ENCODE data around the gene STOML1. TPM values are rescaled to one million over a fixed set of nuclear protein-coding genes. Genes with fewer than 3 reads are reported as not detected.

STOML1 gene
- total RNA-seq, 1 donor from 2014 or later = 10.6 TPM

- Mint-ChIP-seq H3K27ac (peak overlapping the region; percentile 9), H3K27me3 (peaks cover 3% of the 10 kb centered on the region), H3K4me1 (peaks cover 29% of the 10 kb centered on the region), H3K4me3 (no peak overlapping the region), H3K36me3 (ENCODE audit: low read depth) (no peaks in the 10 kb centered on the region), H3K9me3 (no peaks in the 10 kb centered on the region)
- intact Hi-C loops (cut with micrococcal nuclease) = no loop called here
- no peak for DNase-seq
Observed at GRCh38 chr15:73957785-73958184, 34.3 kb downstream of the STOML1 start.

DNA sequence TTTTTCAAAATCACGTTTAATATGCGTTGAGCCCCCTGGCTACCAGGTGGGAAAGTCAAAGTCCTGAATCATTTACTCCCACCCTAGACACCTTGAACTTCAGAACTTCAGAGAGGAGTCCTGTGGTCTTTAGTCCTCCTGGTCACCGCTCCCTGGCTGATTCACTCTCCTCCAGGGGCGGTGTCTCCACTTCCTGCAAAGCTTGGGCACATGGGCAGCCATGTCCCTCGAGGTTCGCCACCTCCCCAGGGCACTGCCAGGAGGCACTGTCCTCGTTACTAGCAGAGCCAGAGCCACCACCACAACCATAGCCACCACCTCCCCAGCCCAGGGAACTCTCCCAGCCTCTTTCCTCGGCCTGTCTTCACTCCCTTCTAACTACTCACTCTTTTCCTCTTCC, 34.8 kb downstream of the STOML1 start:
- H3K27ac Mint-ChIP-seq = peak overlapping the region; percentile 24
- intact Hi-C loops (cut with micrococcal nuclease) = no loop called here

DNA sequence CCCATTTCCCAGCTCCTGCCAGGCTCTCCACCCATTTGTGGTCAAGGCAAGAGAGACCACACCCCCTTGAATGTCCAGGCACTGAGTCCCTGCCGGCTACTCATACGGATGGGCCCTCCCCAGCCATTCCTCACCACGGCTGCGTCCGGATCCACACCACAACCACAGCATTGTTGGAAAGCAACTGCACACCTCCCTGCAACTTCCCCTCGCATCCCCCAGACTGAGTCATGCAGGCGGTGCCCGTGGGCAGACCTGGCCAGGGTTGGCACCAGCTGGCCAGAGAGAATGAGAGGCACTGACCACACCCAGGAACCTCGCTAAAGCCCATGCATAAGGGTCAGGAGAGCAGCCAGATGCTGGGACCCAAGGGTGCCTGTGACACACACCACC, 35.4 kb downstream of the STOML1 start:
- Mint-ChIP-seq H3K4me1 (peaks cover 29% of the 10 kb centered on the region), H3K9me3 (no peaks in the 10 kb centered on the region), H3K27me3 (no peaks in the 10 kb centered on the region), H3K27ac (no peak overlapping the region), H3K4me3 (no peak overlapping the region), H3K36me3 (ENCODE audit: low read depth) (no peaks in the 10 kb centered on the region)
- intact Hi-C loops (cut with micrococcal nuclease) = no loop called here
- DNase-seq = no peak

More for the DNA sequence above, 34.8 kb downstream of the STOML1 start:
- Mint-ChIP-seq H3K4me1 (peaks cover 29% of the 10 kb centered on the region), H3K27me3 (no peaks in the 10 kb centered on the region), H3K36me3 (ENCODE audit: low read depth) (no peaks in the 10 kb centered on the region), H3K4me3 (no peak overlapping the region), H3K9me3 (no peaks in the 10 kb centered on the region)
- no peak for DNase-seq

DNA sequence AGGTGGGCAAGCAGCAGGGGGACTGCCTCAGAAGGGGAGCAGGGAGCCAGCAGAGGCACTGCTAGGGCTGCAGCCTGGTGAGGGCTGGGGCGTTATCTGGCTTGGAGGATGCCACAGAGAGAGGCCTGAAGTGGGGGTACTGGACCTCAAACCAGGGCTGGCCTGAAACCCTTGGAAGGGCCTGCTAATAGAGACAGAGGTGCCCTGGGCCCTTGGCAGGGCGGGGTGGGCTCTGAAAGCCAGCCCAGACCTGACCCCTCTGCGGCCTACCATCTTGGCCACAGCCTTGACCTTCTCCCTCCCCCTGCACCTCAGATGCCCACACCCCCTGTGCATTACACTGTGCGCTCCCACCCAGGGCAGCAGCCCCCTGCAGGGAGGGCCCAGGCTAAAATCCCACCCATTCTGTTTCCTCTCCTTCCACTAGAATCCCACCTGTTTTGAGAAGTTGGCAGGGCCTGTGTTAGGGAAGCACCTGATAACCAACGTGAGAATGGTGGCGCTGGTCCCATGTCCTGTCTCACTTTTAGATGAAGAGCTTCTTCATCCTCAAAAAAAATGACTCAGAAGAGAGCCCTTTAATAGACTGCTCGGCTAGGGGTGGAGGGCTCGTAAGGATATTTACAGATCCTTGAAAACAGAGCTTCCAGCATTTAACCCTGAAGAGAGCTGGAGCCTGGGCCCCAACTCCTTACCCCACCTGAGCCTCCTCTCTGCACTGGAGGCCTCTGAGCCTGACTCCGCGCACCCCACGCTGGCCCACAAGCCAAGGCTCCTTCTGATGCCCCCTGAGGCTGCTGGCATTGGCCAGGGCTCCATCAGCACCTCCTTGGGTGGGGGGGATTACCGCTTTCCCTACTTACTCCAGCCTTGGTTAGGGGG, 36.0 kb downstream of the STOML1 start:
- Mint-ChIP-seq H3K36me3 (ENCODE audit: low read depth) (no peaks in the 10 kb centered on the region), H3K27ac (no peak overlapping the region), H3K4me3 (no peak overlapping the region), H3K4me1 (peaks cover 31% of the 10 kb centered on the region), H3K9me3 (no peaks in the 10 kb centered on the region), H3K27me3 (no peaks in the 10 kb centered on the region)
- intact Hi-C loops (cut with micrococcal nuclease) = no loop called here
- no peak for DNase-seq

GRCh38 chr15:73955326-73955725, 36.8 kb downstream of the STOML1 start:
- intact Hi-C loops (cut with micrococcal nuclease) = no loop called here
- Mint-ChIP-seq H3K4me3 (no peak overlapping the region), H3K9me3 (no peaks in the 10 kb centered on the region), H3K27ac (no peak overlapping the region), H3K27me3 (no peaks in the 10 kb centered on the region), H3K36me3 (ENCODE audit: low read depth) (no peaks in the 10 kb centered on the region), H3K4me1 (peaks cover 29% of the 10 kb centered on the region)
- DNase-seq = no peak

DNA sequence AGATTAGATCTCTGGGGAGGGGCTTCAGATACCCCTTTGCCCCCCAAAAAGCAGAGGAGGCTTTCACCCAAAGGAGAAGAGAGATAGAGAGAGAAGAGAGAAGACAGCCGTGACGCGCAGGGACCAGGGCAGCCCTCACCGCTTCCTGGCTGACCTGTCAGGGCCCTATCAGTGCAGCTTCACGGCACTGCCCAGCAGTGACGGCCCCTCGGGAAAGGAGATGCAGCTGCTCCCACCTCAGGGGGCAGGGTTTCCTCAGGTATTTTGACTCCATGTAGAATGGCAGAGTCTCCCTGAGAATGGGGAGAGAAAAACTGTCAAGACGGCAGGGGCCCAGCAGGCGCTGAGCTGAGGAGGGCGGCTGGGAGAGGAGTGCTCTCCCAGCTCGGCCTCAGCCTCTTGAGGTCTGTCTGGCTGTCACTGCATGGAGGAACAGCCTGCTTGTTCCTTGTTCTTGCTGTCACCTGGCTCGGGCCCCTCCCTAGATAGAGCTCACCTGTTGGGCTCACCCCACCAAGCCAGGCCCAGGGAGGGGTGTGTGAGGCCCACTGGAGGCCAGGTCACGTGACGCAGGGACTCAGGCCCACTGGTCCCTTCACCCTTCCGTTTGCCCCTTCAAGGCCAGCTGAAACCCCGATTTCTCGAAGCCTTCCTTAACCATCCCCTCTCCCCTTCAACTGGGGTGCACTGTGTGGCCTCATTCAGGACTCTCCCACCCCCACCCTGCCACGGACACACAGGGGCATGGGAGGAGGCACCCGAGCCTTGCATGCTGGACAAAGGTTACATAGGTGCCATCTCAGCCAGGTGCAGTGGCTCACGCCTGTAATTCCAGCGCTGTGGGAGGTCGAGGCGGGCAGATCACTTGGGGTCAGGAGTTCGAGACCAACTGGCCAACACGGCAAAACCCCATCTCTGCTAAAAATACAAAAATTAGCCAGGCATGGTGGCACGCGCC, 37.6 kb downstream of the STOML1 start:
- H3K27me3 Mint-ChIP-seq = no peaks in the 10 kb centered on the region
- intact Hi-C loops (cut with micrococcal nuclease) = no loop called here
- H3K36me3 Mint-ChIP-seq (ENCODE audit: low read depth) = no peaks in the 10 kb centered on the region
- H3K27ac Mint-ChIP-seq = no peak overlapping the region
- H3K9me3 Mint-ChIP-seq = no peaks in the 10 kb centered on the region
- no peak overlapping the region for H3K4me3 Mint-ChIP-seq
- H3K4me1 Mint-ChIP-seq = peaks cover 25% of the 10 kb centered on the region
- no peak for DNase-seq

GRCh38 chr15:73952913-73953750, 39.0 kb downstream of the STOML1 start:
- no peak overlapping the region for H3K27ac Mint-ChIP-seq
- H3K27me3 Mint-ChIP-seq = no peaks in the 10 kb centered on the region
- intact Hi-C loops (cut with micrococcal nuclease) = no loop called here
- no peak overlapping the region for H3K4me3 Mint-ChIP-seq
- no peak for DNase-seq
- no peaks in the 10 kb centered on the region for H3K36me3 Mint-ChIP-seq (ENCODE audit: low read depth)
- H3K4me1 Mint-ChIP-seq = peaks cover 16% of the 10 kb centered on the region
- no peaks in the 10 kb centered on the region for H3K9me3 Mint-ChIP-seq

- Mint-ChIP-seq H3K4me1 (peaks cover 9% of the 10 kb centered on the region), H3K9me3 (no peaks in the 10 kb centered on the region), H3K27me3 (no peaks in the 10 kb centered on the region), H3K4me3 (no peak overlapping the region), H3K27ac (no peak overlapping the region), H3K36me3 (ENCODE audit: low read depth) (no peaks in the 10 kb centered on the region)
- intact Hi-C loops (cut with micrococcal nuclease) = no loop called here
- no peak for DNase-seq
Observed at GRCh38 chr15:73952171-73952912, 39.8 kb downstream of the STOML1 start.

DNA sequence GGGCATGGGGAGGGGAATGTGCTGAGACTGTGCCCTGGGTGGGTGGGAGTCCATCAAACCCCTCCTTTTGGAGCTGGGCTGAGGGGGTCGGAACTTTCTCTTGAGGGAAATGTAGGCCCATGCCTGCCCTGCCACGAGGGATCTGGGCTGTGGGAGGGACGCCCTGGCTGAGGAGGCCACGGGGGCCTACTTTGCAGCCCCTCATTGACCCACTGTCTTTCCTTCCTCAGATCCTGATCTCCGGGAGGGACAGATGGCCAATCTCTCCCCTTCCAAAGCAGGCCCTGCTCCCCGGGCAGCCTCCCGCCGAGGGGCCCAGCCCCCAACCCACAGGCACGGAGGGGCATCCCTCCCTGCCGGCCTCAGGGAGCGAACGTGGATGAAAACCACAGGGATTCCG, 40.5 kb downstream of the STOML1 start:
- Mint-ChIP-seq H3K4me3 (no peak overlapping the region), H3K9me3 (no peaks in the 10 kb centered on the region), H3K4me1 (peaks cover 2% of the 10 kb centered on the region), H3K27ac (no peak overlapping the region), H3K36me3 (ENCODE audit: low read depth) (no peaks in the 10 kb centered on the region), H3K27me3 (no peaks in the 10 kb centered on the region)
- intact Hi-C loops (cut with micrococcal nuclease) = loop anchor here (1.0 kb wide), 1 partner anchor 14 kb away; no protein-coding TSS in a partner anchor
- no peak for DNase-seq

DNA sequence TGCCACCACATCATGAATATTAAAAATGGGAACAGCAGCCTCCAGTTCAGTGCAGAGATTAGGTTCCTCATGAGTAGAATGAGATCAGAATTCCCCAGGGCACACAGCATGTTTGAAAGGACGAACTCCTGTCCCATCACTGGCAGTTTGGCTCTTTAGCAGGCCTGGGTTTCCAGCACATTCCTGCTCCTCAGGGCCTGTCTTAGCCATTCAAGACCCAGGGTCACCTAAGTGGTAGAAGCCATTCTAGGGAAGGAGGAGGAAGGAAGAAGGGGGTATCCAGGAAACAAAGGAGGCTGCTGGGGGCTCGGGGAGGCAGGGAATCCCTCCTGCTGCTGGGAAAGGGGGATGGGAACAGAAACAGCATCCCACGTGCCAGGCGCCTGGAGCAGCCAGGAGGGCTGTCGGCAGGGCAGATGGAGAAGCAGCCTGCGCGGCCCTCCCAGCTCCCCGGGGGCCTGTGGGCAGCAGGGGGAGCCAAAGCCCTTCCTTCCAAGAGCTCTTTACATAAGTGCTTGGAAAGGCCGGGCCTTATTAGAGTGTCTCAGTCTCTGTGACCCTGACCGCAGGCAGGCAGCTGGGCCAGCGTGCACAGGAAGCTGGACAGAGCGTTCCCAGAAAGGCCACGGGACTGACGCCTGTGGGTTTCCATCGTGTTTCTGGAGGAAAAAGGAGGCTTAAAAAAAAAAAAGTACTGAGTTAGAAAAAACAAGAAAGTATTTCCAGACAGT, 41.1 kb downstream of the STOML1 start:
- Mint-ChIP-seq H3K27ac (peak overlapping the region; percentile 69), H3K9me3 (no peaks in the 10 kb centered on the region)

DNA sequence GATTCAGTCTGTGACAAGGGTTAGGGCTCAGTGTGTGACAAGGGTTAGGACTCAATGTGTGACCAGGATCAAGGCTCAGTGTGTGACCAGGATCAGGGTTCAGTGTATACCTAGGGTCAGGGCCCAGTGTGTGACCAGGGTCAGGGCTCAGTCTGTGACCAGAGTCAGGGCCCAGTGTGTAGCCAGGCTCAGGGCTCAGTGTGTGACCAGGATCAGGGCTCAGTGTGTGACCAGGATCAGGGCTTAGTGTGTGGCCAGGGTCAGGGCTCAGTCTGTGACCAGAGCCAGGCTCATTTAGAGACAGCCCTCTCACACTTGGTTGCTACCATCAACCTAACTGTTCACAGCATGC, 41.6 kb downstream of the STOML1 start:
- intact Hi-C loops (cut with micrococcal nuclease) = no loop called here
- peaks cover 2% of the 10 kb centered on the region for H3K27me3 Mint-ChIP-seq
- H3K27ac Mint-ChIP-seq = no peak overlapping the region
- H3K9me3 Mint-ChIP-seq = no peaks in the 10 kb centered on the region
- no peak overlapping the region for H3K4me3 Mint-ChIP-seq
- no peaks in the 10 kb centered on the region for H3K36me3 Mint-ChIP-seq (ENCODE audit: low read depth)
- peaks cover 4% of the 10 kb centered on the region for H3K4me1 Mint-ChIP-seq
- DNase-seq = no peak

More for the DNA sequence above, 41.1 kb downstream of the STOML1 start:
- Mint-ChIP-seq H3K36me3 (ENCODE audit: low read depth) (no peaks in the 10 kb centered on the region), H3K27me3 (peaks cover under 1% of the 10 kb centered on the region), H3K4me1 (peaks cover 4% of the 10 kb centered on the region), H3K4me3 (peak overlapping the region; percentile 31)
- intact Hi-C loops (cut with micrococcal nuclease) = loop anchor here (1.0 kb wide), 1 partner anchor 14 kb away; no protein-coding TSS in a partner anchor
- DNase-seq = peak; percentile 93

DNA sequence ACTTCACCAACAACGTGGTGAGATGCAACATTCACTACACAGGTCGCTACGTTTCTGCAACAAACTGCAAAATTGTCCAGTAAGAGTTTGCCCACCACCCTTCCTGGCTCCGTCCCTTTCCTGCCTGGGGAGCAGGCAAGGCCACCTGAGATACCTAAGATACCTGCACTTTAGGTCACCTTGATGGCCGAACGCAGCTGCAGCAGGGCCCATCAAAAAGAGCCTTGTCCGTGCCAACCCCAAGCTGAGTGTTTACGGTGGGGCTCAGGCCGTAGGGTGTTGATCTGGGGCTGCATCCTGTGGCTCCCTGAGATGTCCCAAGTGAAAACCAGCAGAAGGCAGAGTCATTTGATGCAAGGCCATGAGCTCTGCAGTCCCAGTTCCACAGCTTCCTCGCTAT, 42.6 kb downstream of the STOML1 start:
- no peak for DNase-seq
- peaks cover 6% of the 10 kb centered on the region for H3K27me3 Mint-ChIP-seq
- H3K9me3 Mint-ChIP-seq = no peaks in the 10 kb centered on the region
- H3K4me1 Mint-ChIP-seq = peaks cover 8% of the 10 kb centered on the region
- intact Hi-C loops (cut with micrococcal nuclease) = no loop called here
- H3K4me3 Mint-ChIP-seq = no peak overlapping the region
- no peaks in the 10 kb centered on the region for H3K36me3 Mint-ChIP-seq (ENCODE audit: low read depth)
- no peak overlapping the region for H3K27ac Mint-ChIP-seq

Measured in activated CD4-positive, alpha-beta T cell treated with anti-CD3 and anti-CD28 coated beads, Interleukin-2, amount 10 ng/mL, durations not matched to agents 24 days and 14 days (primary cell).